GM19324 (cell line): ENCODE data around the gene PPP6R1.

Experiments used
- ATAC-seq: cut with Tn5 transposase; IDR thresholded peaks from one replicate; pipeline ENCODE4 v1.9.1; 2021; ENCODE audit warnings: mild to moderate bottlenecking, moderate library complexity; ENCODE audit not compliant: unreplicated experiment, low FRiP score

The PPP6R1 gene

GRCh38 chr19:55283548-55284377 is 24.9 kb upstream of the PPP6R1 start, which contains the start of gene BRSK1:
Gene BRSK1, plus strand, starts transcription at chr19:55283997. Its CDS starts 446 bp downstream, at chr19:55284443.
- no peak for ATAC-seq

- peak; percentile 77 for ATAC-seq
These were observed 21.2 kb upstream of the PPP6R1 start, which contains the start of gene HSPBP1 for GRCh38 chr19:55279770-55280643. Gene HSPBP1, minus strand, starts transcription at chr19:55280110. Its CDS starts 502 bp downstream, at chr19:55279608.

- no peak for ATAC-seq
These were observed 20.5 kb upstream of the PPP6R1 start for GRCh38 chr19:55279340-55279739.

- no peak for ATAC-seq
These were observed 19.7 kb upstream of the PPP6R1 start for GRCh38 chr19:55278391-55279135.

GRCh38 chr19:55277494-55277893 is 18.7 kb upstream of the PPP6R1 start:
- no peak for ATAC-seq

GRCh38 chr19:55276720-55277430 is 18.1 kb upstream of the PPP6R1 start:
- ATAC-seq: no peak

- peak; percentile 38 for ATAC-seq
These were observed 17.3 kb upstream of the PPP6R1 start for GRCh38 chr19:55275851-55276719.

- no peak for ATAC-seq
These were observed 15.3 kb upstream of the PPP6R1 start for GRCh38 chr19:55273978-55274707.

- ATAC-seq: no peak
These were observed 13.3 kb upstream of the PPP6R1 start for GRCh38 chr19:55272142-55272541.

GRCh38 chr19:55270172-55270942 is 11.5 kb upstream of the PPP6R1 start:
- no peak for ATAC-seq

GRCh38 chr19:55269299-55269698 is 10.5 kb upstream of the PPP6R1 start:
- no peak for ATAC-seq

GRCh38 chr19:55266840-55267239 is 8.0 kb upstream of the PPP6R1 start:
- ATAC-seq: no peak

- no peak for ATAC-seq
These were observed 7.6 kb upstream of the PPP6R1 start for GRCh38 chr19:55266404-55266803.

- ATAC-seq: no peak
These were observed 7.0 kb upstream of the PPP6R1 start for GRCh38 chr19:55265723-55266386.

- ATAC-seq: no peak
These were observed 6.4 kb upstream of the PPP6R1 start for GRCh38 chr19:55265173-55265572.

GRCh38 chr19:55264531-55264930 is 5.7 kb upstream of the PPP6R1 start:
- ATAC-seq: no peak

GRCh38 chr19:55262359-55262758 is 3.5 kb upstream of the PPP6R1 start:
- no peak for ATAC-seq
